K562 (cell line): ENCODE results near the gene H3-3A. TPM values are rescaled to one million over a fixed set of nuclear protein-coding genes. Genes with fewer than 3 reads are reported as not detected.

Source experiments
- BHLHE40 ChIP-seq: IDR thresholded peaks from 2 replicates; pipeline ENCODE4 v1.6.1; 2011; ENCODE audit warnings: low read length, improper control_type of control experiment
- ESRRB ChIP-seq: fragments of 250-450 bp; sonication (Bioruptor Pico); IDR thresholded peaks from 2 replicates; pipeline ENCODE4 v1.5.0; 2020; ENCODE audit warnings: mild to moderate bottlenecking, moderate library complexity, borderline replicate concordance
- EWSR1 ChIP-seq: fragments of 450-650 bp; IDR thresholded peaks from 2 replicates; pipeline ENCODE4 v1.6.1; 2018; ENCODE audit warnings: borderline replicate concordance, mild to moderate bottlenecking, low read depth, moderate library complexity; ENCODE audit not compliant: partially characterized antibody
- HEY1 ChIP-seq: fragments of 250-450 bp; sonication (Bioruptor Pico); IDR thresholded peaks from 2 replicates; pipeline ENCODE4 v1.5.0; 2020; ENCODE audit warnings: mild to moderate bottlenecking, moderate library complexity, borderline replicate concordance
- KAT2B ChIP-seq: IDR thresholded peaks from one replicate; pipeline ENCODE4 v1.6.1; 2012; ENCODE audit warnings: low read depth, mild to moderate bottlenecking, control low read depth, inconsistent platforms, low read length, moderate library complexity
- MEF2D ChIP-seq: conservative IDR thresholded peaks from 2 replicates; pipeline ENCODE4 v1.6.1; 2016; ENCODE audit warnings: low read depth, missing genetic modification characterization, missing compliant biosample characterization
- SMARCA4 ChIP-seq: fragments of 450-650 bp; IDR thresholded peaks from 2 replicates; pipeline ENCODE4 v1.6.1; 2016
- TAF1 ChIP-seq: IDR thresholded peaks from 2 replicates; pipeline ENCODE4 v1.6.1; 2011; ENCODE audit warnings: mild to moderate bottlenecking, low read length, moderate library complexity; ENCODE audit not compliant: insufficient read depth, control insufficient read depth, severe bottlenecking; ENCODE audit errors: extremely low read depth
- TCFL5 ChIP-seq: fragments of 250-450 bp; sonication (Bioruptor Pico); conservative IDR thresholded peaks from 2 replicates; pipeline ENCODE4 v1.6.1; 2021; ENCODE audit warnings: mild to moderate bottlenecking, moderate library complexity, matching md5 sums
- ZNF121 ChIP-seq: sonication (generic); formaldehyde crosslinking; conservative IDR thresholded peaks from 2 replicates; pipeline ENCODE4 v1.8.0; 2022; ENCODE audit warnings: missing genetic modification reagents
- ZNF165 ChIP-seq: fragments of 250-450 bp; sonication (Bioruptor Pico); IDR thresholded peaks from 2 replicates; pipeline ENCODE4 v1.4.0; 2020; ENCODE audit warnings: borderline replicate concordance
- polyA plus RNA-seq, 8 experiments: library from polyadenylated mRNA; depleted of rRNA in 4 of 8; stranded (reverse) in 5 of 8; unstranded in 3 of 8; fragments of >200 nt; fragmentation: Nextera tagmentation in 2 of 8; fragmentation: Illumina TruSeq in 1 of 8; extraction: Ambion mirVana in 2 of 8; extraction: Trizol in 1 of 8; gene quantifications; 2 replicates each; pipeline versions ENCODE4 v1.2.1 to v1.2.3, GENCODE V29; 2011 to 2014; ENCODE audit warnings: inconsistent platforms in 1 of 8, missing spikeins in 1 of 8
- total RNA-seq, 7 experiments: library from RNA; depleted of rRNA in 6 of 7; stranded (reverse); fragments of >200 nt in 6 of 7; fragmentation: Illumina TruSeq in 2 of 7; extraction: Trizol in 2 of 7; gene quantifications; 2 replicates each; pipeline versions ENCODE4 v1.2.1 to v1.2.3, GENCODE V29; 2011 to 2021; ENCODE audit warnings: low replicate concordance in 1 of 7
- TF ChIP-seq, protein P1 (sequence below), 2 experiments: fragments of 450-650 bp; conservative IDR thresholded peaks; 2 replicates each; pipeline ENCODE4 v1.6.1; 2017; ENCODE audit warnings: mild to moderate bottlenecking in 2 of 2, moderate library complexity in 2 of 2
- TF ChIP-seq, protein P2 (sequence below): fragments of 250-450 bp; sonication (Bioruptor Pico); IDR thresholded peaks from 2 replicates; pipeline ENCODE4 v1.5.0; 2022; ENCODE audit warnings: mild to moderate bottlenecking

H3-3A gene
- total and polyA plus RNA-seq, 9 of the 15 experiments (the other 6 are each of a cell fraction or from before 2014, with no cell fraction given) = 426 to 1,083 (median 591) TPM

- TF ChIP-seq KAT2B (no peak), ESRRB (CRISPR knock-in tag) (no peak), HEY1 (CRISPR knock-in tag) (no peak; the same call in 1 of the 2 replicates), ZNF165 (CRISPR knock-in tag) (no peak), SMARCA4 (peak; percentile 96), BHLHE40 (peak; percentile 64), ZNF121 (CRISPR knock-in tag) (no peak), EWSR1 (no peak), TCFL5 (CRISPR knock-in tag) (no peak), MEF2D (tag) (peak; percentile 99), TAF1 (peak; percentile 59)
- TF ChIP-seq, protein P1, sequence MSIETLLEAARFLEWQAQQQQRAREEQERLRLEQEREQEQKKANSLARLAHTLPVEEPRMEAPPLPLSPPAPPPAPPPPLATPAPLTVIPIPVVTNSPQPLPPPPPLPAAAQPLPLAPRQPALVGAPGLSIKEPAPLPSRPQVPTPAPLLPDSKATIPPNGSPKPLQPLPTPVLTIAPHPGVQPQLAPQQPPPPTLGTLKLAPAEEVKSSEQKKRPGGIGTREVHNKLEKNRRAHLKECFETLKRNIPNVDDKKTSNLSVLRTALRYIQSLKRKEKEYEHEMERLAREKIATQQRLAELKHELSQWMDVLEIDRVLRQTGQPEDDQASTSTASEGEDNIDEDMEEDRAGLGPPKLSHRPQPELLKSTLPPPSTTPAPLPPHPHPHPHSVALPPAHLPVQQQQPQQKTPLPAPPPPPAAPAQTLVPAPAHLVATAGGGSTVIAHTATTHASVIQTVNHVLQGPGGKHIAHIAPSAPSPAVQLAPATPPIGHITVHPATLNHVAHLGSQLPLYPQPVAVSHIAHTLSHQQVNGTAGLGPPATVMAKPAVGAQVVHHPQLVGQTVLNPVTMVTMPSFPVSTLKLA (conservative IDR thresholded peaks at IDR 0.05) = no peak; a peak in 1 of 4 replicates
- TF ChIP-seq, protein P2, sequence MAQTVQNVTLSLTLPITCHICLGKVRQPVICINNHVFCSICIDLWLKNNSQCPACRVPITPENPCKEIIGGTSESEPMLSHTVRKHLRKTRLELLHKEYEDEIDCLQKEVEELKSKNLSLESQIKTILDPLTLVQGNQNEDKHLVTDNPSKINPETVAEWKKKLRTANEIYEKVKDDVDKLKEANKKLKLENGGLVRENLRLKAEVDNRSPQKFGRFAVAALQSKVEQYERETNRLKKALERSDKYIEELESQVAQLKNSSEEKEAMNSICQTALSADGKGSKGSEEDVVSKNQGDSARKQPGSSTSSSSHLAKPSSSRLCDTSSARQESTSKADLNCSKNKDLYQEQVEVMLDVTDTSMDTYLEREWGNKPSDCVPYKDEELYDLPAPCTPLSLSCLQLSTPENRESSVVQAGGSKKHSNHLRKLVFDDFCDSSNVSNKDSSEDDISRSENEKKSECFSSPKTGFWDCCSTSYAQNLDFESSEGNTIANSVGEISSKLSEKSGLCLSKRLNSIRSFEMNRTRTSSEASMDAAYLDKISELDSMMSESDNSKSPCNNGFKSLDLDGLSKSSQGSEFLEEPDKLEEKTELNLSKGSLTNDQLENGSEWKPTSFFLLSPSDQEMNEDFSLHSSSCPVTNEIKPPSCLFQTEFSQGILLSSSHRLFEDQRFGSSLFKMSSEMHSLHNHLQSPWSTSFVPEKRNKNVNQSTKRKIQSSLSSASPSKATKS (CRISPR knock-in tag) = no peak
Measured at GRCh38 chr1:226111098-226111882, 48.8 kb downstream of the H3-3A start (continued).
